ENCODE measurements around the gene PROK2.

DNA sequence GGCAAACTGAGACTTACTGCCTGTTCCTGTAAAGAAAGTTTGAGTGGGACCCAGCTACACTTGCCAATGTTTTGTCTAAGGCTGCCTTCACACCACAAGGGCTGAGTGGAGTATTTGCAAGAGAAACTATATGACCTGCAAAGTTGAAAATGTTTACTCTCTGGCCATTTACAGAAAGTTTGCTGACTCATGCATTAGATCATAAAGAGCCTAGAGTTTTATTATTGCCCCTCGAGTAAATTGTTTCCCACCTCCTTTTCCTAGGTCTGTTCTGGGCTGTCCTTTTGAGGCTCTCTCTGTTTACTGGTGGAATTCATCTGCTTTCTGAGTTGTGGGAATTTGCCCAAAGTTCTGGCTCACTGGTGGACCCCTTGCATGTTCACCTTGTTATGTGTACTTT, 6.7 kb upstream of the PROK2 start:
- TF ChIP-seq, protein P1, sequence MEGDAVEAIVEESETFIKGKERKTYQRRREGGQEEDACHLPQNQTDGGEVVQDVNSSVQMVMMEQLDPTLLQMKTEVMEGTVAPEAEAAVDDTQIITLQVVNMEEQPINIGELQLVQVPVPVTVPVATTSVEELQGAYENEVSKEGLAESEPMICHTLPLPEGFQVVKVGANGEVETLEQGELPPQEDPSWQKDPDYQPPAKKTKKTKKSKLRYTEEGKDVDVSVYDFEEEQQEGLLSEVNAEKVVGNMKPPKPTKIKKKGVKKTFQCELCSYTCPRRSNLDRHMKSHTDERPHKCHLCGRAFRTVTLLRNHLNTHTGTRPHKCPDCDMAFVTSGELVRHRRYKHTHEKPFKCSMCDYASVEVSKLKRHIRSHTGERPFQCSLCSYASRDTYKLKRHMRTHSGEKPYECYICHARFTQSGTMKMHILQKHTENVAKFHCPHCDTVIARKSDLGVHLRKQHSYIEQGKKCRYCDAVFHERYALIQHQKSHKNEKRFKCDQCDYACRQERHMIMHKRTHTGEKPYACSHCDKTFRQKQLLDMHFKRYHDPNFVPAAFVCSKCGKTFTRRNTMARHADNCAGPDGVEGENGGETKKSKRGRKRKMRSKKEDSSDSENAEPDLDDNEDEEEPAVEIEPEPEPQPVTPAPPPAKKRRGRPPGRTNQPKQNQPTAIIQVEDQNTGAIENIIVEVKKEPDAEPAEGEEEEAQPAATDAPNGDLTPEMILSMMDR (IDR thresholded peaks at IDR 0.05; ENCODE audit: insufficient read depth, low read length, poor library complexity, severe bottlenecking) = no peak
- TF ChIP-seq EZH2phosphoT487 (conservative IDR thresholded peaks at IDR 0.05; ENCODE audit: low read length) = no peak
